Measurements from ENCODE around the gene TAS2R43. TPM values are rescaled to one million over a fixed set of nuclear protein-coding genes. Genes with fewer than 3 reads are reported as not detected.
"Not testable (repeated sequence)": the region's sequence is repeated elsewhere in the genome, so short reads cannot be mapped to it uniquely, and the experiment has no call there.

The TAS2R43 gene
- total RNA-seq, 2 experiments from 2014 or later = 0.55 to 0.63 TPM

DNA sequence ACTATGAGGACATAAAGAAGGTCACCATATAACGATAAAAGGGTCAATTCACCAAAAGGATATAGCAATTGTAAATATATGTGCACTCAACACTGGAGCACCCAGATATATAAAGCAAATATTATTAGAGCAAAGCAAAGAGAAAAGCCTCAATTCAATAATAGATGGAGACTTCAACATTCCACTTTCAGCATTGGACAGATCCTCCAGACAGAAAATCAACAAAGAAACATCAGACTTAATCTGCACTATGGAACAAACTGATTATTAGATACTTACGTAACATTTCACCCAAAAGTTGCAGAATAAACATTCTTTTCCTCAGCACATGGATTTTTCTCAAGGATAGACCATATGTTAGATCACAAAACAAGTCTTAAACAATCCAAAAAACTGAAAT, 50.7 kb downstream of the TAS2R43 start:
- CTCF ChIA-PET, H3K4me3 Mint-ChIP-seq: not testable (repeated sequence)

More for the DNA sequence above, 50.7 kb downstream of the TAS2R43 start:
- H3K27me3 Mint-ChIP-seq, POLR2A ChIA-PET, H3K9me3 Mint-ChIP-seq, DNase-seq, H3K4me1 Mint-ChIP-seq, H3K27ac Mint-ChIP-seq: not testable (repeated sequence)
- H3K36me3 Mint-ChIP-seq (ENCODE audit: low read depth) = peaks cover 32% of the 10 kb centered on the region

Other genes with a start within 250 kb of the TAS2R43 start
- under 1 TPM; 0.68 to 0.98 TPM for gene PRR4, start 242.8 kb downstream of the TAS2R43 start, total RNA-seq
- gene PRH1, start 208.1 kb downstream of the TAS2R43 start, total RNA-seq = 10 to 100 TPM in 1 of 2 experiments, 1 to 10 TPM in 1; 9.7 to 10.8 TPM
- under 1 TPM; 0.23 to 0.25 TPM for gene TAS2R13, start 182.8 kb downstream of the TAS2R43 start, total RNA-seq
- not detected for gene PRH2, start 163.1 kb downstream of the TAS2R43 start, total RNA-seq
- 1 to 10 TPM; 1.2 to 1.3 TPM for gene TAS2R14, start 153.1 kb downstream of the TAS2R43 start, total RNA-seq
- gene TAS2R50, start 105.4 kb downstream of the TAS2R43 start, total RNA-seq = under 1 TPM; 0.25 to 0.73 TPM
- gene TAS2R20, start 94.0 kb downstream of the TAS2R43 start, total RNA-seq = under 1 TPM; 0.50 to 0.78 TPM
- 1 to 10 TPM; 1.1 to 1.3 TPM for gene TAS2R19, start 69.7 kb downstream of the TAS2R43 start, total RNA-seq
- 1 to 10 TPM; 1.7 to 1.9 TPM for gene TAS2R31, start 60.9 kb downstream of the TAS2R43 start, total RNA-seq
- under 1 TPM; 0.43 to 0.95 TPM for gene TAS2R46, start 30.0 kb downstream of the TAS2R43 start, total RNA-seq
- 1 to 10 TPM; 1.6 to 1.7 TPM for gene TAS2R30, start 42.3 kb upstream of the TAS2R43 start, total RNA-seq
- gene SMIM10L1, start 78.9 kb upstream of the TAS2R43 start, total RNA-seq = 1 to 10 TPM; 8.3 TPM
- gene TAS2R42, start 94.6 kb upstream of the TAS2R43 start, total RNA-seq = not detected
- gene PRB3, start 177.4 kb upstream of the TAS2R43 start, total RNA-seq = not detected
- not detected for gene PRB4, start 218.1 kb upstream of the TAS2R43 start, total RNA-seq